Measurements from ENCODE around the gene SLC25A12.

GRCh38 chr2:171841996-171842395 lies 52.0 kb downstream of the SLC25A12 start:
- TF ChIP-seq FOXK2 (IDR thresholded peaks at IDR 0.05) (no peak), ZNF384 (IDR thresholded peaks at IDR 0.05) (no peak), ARNT (IDR thresholded peaks at IDR 0.05) (no peak), NFRKB (IDR thresholded peaks at IDR 0.05) (no peak), SP1 (IDR thresholded peaks at IDR 0.05) (no peak), PKNOX1 (IDR thresholded peaks at IDR 0.05) (no peak), TARDBP (IDR thresholded peaks at IDR 0.05) (no peak), HDGF (IDR thresholded peaks at IDR 0.05; ENCODE audit: borderline replicate concordance) (no peak), BHLHE40 (IDR thresholded peaks at IDR 0.05; ENCODE audit: borderline replicate concordance) (no peak), ELF4 (IDR thresholded peaks at IDR 0.05) (no peak)

All from HEK293T (cell line).